Measurements from ENCODE around the gene GDF11.

Gene GDF11

DNA sequence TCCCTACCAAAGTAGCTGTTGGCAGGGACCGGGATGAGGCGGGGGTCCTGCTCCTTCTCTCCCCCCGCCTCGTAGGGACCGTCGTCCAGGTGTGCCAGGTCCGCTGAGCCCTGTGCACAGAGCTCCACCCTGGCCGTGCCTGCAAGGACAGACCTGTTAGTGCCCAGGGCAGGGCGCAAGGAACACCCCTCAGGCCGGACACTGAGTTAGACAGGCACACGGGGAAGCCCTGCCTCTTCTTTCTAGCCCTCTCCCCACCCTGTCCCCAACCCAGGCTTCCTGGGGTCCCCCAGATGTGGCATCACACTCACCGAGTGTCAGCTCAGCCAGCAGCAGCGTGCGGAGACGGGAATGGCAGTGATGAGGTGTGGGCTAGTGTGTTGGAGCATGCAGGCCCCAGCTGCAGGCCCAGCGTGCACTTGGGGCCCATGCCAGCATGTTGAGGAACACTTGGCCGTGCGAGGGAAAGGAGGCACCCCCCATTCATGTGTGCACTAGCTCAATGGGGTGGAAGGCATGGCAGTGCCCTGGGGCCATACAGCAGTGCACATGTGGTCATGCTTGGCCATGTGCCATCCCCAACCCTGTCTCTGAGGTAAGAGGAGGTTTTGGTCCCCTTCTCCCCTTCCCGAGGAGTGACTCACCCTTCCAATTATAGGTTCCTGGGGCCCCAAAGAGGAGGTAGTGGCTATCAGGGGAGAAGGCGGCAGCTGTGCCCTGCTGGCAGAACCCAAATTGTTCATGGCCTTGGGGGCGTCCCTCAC is 42.5 kb upstream of the GDF11 start (continued):
- no peak for TF ChIP-seq ZNF701 (tag by site-specific recombination; IDR thresholded peaks at IDR 0.05)
- TF ChIP-seq ZNF211 (tag by site-specific recombination; IDR thresholded peaks at IDR 0.05; ENCODE audit: low read depth): no peak
- TF ChIP-seq ZNF707 (tag by site-specific recombination; IDR thresholded peaks at IDR 0.05): no peak
- TF ChIP-seq ZNF654 (tag by site-specific recombination; IDR thresholded peaks at IDR 0.05; ENCODE audit: low read depth): no peak
- peak; percentile 43; the same call in 1 of the 2 replicates for TF ChIP-seq ZFP37 (tag by site-specific recombination; IDR thresholded peaks at IDR 0.05)
- no peak for TF ChIP-seq ZNF140 (tag by site-specific recombination; IDR thresholded peaks at IDR 0.05)
- no peak for TF ChIP-seq PRDM1 (tag by site-specific recombination; IDR thresholded peaks at IDR 0.05)
- TF ChIP-seq ZNF600 (tag by site-specific recombination; IDR thresholded peaks at IDR 0.05): no peak; the same call in none of the 2 replicates
- TF ChIP-seq GLI4 (tag by site-specific recombination; IDR thresholded peaks at IDR 0.05): no peak
- no peak for TF ChIP-seq ZNF510 (tag by site-specific recombination; IDR thresholded peaks at IDR 0.05; ENCODE audit: insufficient replicate concordance)
- peak; percentile 46 for TF ChIP-seq ZNF335 (tag by site-specific recombination; conservative IDR thresholded peaks at IDR 0.05)
- no peak for TF ChIP-seq ZNF354C (tag by site-specific recombination; IDR thresholded peaks at IDR 0.05; ENCODE audit: borderline replicate concordance, low read depth)
- TF ChIP-seq SP7 (tag by site-specific recombination; IDR thresholded peaks at IDR 0.05): peak; percentile 96
- TF ChIP-seq, protein P1, sequence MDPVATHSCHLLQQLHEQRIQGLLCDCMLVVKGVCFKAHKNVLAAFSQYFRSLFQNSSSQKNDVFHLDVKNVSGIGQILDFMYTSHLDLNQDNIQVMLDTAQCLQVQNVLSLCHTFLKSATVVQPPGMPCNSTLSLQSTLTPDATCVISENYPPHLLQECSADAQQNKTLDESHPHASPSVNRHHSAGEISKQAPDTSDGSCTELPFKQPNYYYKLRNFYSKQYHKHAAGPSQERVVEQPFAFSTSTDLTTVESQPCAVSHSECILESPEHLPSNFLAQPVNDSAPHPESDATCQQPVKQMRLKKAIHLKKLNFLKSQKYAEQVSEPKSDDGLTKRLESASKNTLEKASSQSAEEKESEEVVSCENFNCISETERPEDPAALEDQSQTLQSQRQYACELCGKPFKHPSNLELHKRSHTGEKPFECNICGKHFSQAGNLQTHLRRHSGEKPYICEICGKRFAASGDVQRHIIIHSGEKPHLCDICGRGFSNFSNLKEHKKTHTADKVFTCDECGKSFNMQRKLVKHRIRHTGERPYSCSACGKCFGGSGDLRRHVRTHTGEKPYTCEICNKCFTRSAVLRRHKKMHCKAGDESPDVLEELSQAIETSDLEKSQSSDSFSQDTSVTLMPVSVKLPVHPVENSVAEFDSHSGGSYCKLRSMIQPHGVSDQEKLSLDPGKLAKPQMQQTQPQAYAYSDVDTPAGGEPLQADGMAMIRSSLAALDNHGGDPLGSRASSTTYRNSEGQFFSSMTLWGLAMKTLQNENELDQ (tag by site-specific recombination; IDR thresholded peaks at IDR 0.05; ENCODE audit: low read depth): no peak
- TF ChIP-seq GLIS2 (tag by site-specific recombination; IDR thresholded peaks at IDR 0.05): peak; percentile 71
- TF ChIP-seq, protein P2, sequence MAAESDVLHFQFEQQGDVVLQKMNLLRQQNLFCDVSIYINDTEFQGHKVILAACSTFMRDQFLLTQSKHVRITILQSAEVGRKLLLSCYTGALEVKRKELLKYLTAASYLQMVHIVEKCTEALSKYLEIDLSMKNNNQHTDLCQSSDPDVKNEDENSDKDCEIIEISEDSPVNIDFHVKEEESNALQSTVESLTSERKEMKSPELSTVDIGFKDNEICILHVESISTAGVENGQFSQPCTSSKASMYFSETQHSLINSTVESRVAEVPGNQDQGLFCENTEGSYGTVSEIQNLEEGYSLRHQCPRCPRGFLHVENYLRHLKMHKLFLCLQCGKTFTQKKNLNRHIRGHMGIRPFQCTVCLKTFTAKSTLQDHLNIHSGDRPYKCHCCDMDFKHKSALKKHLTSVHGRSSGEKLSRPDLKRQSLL (tag by site-specific recombination; IDR thresholded peaks at IDR 0.05): no peak
- no peak for TF ChIP-seq ZNF837 (tag by site-specific recombination; IDR thresholded peaks at IDR 0.05)
- TF ChIP-seq ZNF501 (tag by site-specific recombination; IDR thresholded peaks at IDR 0.05): no peak
- no peak for TF ChIP-seq RBAK (tag by site-specific recombination; IDR thresholded peaks at IDR 0.05)
- no peak for TF ChIP-seq ZNF391 (tag by site-specific recombination; IDR thresholded peaks at IDR 0.05; ENCODE audit: borderline replicate concordance, low read depth)
- no peak for TF ChIP-seq ZNF350 (tag by site-specific recombination; IDR thresholded peaks at IDR 0.05)
- TF ChIP-seq SP2 (tag by site-specific recombination; IDR thresholded peaks at IDR 0.05): peak; percentile 31; the same call in 1 of the 2 replicates
- TF ChIP-seq ZNF157 (tag by site-specific recombination; IDR thresholded peaks at IDR 0.05): no peak
- no peak for TF ChIP-seq ZNF571 (tag by site-specific recombination; IDR thresholded peaks at IDR 0.05)
- no peak for TF ChIP-seq MEIS1 (CRISPR knock-in tag; IDR thresholded peaks at IDR 0.05; ENCODE audit: borderline replicate concordance)
- no peak for TF ChIP-seq ZNF16 (tag by site-specific recombination; IDR thresholded peaks at IDR 0.05; ENCODE audit: low read depth)
- peak; percentile 76 for TF ChIP-seq ZIC2 (tag by site-specific recombination; IDR thresholded peaks at IDR 0.05)
- TF ChIP-seq ZNF174 (tag by site-specific recombination; IDR thresholded peaks at IDR 0.05): no peak
- no peak for TF ChIP-seq ZNF549 (tag by site-specific recombination; IDR thresholded peaks at IDR 0.05)
- TF ChIP-seq KLF1 (tag by site-specific recombination; IDR thresholded peaks at IDR 0.05): no peak
- no peak for TF ChIP-seq ZNF10 (tag by site-specific recombination; IDR thresholded peaks at IDR 0.05)
- TF ChIP-seq ZNF121 (tag by site-specific recombination; IDR thresholded peaks at IDR 0.05): no peak
- TF ChIP-seq, protein P3, sequence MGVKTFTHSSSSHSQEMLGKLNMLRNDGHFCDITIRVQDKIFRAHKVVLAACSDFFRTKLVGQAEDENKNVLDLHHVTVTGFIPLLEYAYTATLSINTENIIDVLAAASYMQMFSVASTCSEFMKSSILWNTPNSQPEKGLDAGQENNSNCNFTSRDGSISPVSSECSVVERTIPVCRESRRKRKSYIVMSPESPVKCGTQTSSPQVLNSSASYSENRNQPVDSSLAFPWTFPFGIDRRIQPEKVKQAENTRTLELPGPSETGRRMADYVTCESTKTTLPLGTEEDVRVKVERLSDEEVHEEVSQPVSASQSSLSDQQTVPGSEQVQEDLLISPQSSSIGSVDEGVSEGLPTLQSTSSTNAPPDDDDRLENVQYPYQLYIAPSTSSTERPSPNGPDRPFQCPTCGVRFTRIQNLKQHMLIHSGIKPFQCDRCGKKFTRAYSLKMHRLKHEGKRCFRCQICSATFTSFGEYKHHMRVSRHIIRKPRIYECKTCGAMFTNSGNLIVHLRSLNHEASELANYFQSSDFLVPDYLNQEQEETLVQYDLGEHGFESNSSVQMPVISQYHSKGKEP (tag by site-specific recombination; IDR thresholded peaks at IDR 0.05): no peak
- TF ChIP-seq ZNF768 (tag by site-specific recombination; IDR thresholded peaks at IDR 0.05): no peak
- TF ChIP-seq ZSCAN23 (tag by site-specific recombination; IDR thresholded peaks at IDR 0.05): no peak
- TF ChIP-seq ZFP41 (tag by site-specific recombination; IDR thresholded peaks at IDR 0.05; ENCODE audit: borderline replicate concordance): no peak
- no peak for TF ChIP-seq ZNF202 (tag by site-specific recombination; IDR thresholded peaks at IDR 0.05; ENCODE audit: borderline replicate concordance)
